Psoas muscle (tissue), 8 donors: Measurements from ENCODE around the gene XPNPEP1. TPM values are rescaled to one million over a fixed set of nuclear protein-coding genes. Genes with fewer than 3 reads are reported as not detected.
A peak's percentile ranks its signal among the peaks of the same experiment; 100 is the strongest.

Experiments
- ATAC-seq, 4 donors: fragments of 200-7000 bp; cut with Tn5 transposase; one replicate each; pipeline ENCODE4 v1.9.1; 2020; ENCODE audit warnings: moderate library complexity in 3 of 4, mild to moderate bottlenecking in 2 of 4
- DNase-seq, 2 donors: peaks; one replicate each; pipeline ENCODE4 v3.0.0-alpha.2; 2020
- H3K27ac ChIP-seq: fragments of 200-600 bp; one replicate; pipeline ENCODE4 v1.8.0; 2022
- H3K27me3 ChIP-seq, 3 donors: fragments of 200-600 bp in 1 of 3; one replicate each; pipeline versions ENCODE4 v1.6.1 to v1.8.0; 2013 to 2022; ENCODE audit warnings: low read length in 2 of 3, mild to moderate bottlenecking in 2 of 3, moderate library complexity in 1 of 3; ENCODE audit not compliant: insufficient read depth in 3 of 3
- H3K36me3 ChIP-seq, 2 donors: fragments of 200-600 bp in 1 of 2; one replicate each; pipeline versions ENCODE4 v1.6.1 to v1.8.0; 2013 to 2022; ENCODE audit warnings: low read depth in 1 of 2, mild to moderate bottlenecking in 1 of 2, moderate library complexity in 1 of 2; ENCODE audit not compliant: insufficient read depth in 1 of 2
- H3K4me1 ChIP-seq: fragments of 200-600 bp; one replicate; pipeline ENCODE4 v1.8.0; 2022
- H3K4me3 ChIP-seq: fragments of 200-600 bp; one replicate; pipeline ENCODE4 v1.8.0; 2022; ENCODE audit warnings: mild to moderate bottlenecking
- H3K9me3 ChIP-seq: fragments of 200-600 bp; one replicate; pipeline ENCODE4 v1.8.0; 2022
- WGBS, 3 donors: extraction: QIAGEN DNeasy Blood & Tissue Kit; methylation state at CpG; one replicate each; pipeline versions ENCODE4 v1.1.6 to v1.1.7; 2013; 5-methylcytosine and 5-hydroxymethylcytosine counted together
- intact Hi-C, 2 donors: fragments of 100-400 bp; cut with DNase I; formaldehyde crosslinking; loops; one replicate each; pipeline versions ENCODE4 v1.11.0 to v1.14.2; 2022
- polyA plus RNA-seq, 3 donors: library from polyadenylated mRNA; stranded (reverse); fragments of 200-250 nt; gene quantifications; one replicate each; pipeline ENCODE4 v1.2.3, GENCODE V29; 2013
- total RNA-seq, 4 donors: library from RNA; stranded (reverse); fragmentation: NEBNext Ultra II Directional in 2 of 4; extraction: Animal tissue kit (Norgen Biotek cat#: 25700) in 2 of 4; gene quantifications; one replicate each; pipeline versions ENCODE4 v1.2.1 to v1.2.4, GENCODE V29; 2021 to 2023
- TF ChIP-seq, protein P1 (sequence below): fragments of 200-600 bp; IDR thresholded peaks from one replicate; pipeline ENCODE4 v1.8.0; 2022; ENCODE audit warnings: antibody characterized with exemption
- donor health status: healthy with polysubstance abuse.
- donor health status: DM: no; HTN: no; CAD: no; lungs with moderate emphysema.
- donor health status: Bipolar disorder and iron deficiency.
- donor health status: healthy.
- donor health status: DM: yes; HTN: yes; CAD: no.
- donor health status: DM: no; HTN: no; CAD: no.
- donor health status: DM: no; HTN: no; CAD: no.
- donor health status: DM: yes; HTN: yes; CAD: no.

Gene XPNPEP1
- total and polyA plus RNA-seq, 7 donors, result 22.6 to 62.3 (median 37.3) TPM

DNA sequence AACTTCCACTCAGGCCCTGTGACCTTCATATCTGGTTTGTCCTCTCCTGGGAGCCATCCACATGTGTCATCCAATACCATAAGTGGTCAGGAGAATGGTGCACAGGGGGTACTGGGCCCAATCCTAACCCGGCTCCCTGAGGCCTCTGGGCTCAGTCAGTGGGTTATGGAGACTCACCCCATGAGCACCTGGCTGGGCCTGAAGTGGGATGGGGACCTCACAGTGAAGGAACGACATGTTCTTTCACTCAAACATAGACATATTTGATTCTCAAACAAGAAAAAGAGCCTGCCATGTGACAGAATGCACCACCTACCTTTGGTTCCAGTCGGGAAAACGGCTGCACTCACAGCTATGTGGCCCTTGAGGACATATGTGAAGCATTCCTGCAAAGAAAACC lies 51.8 kb downstream of the XPNPEP1 start:
- H3K4me1 ChIP-seq, result no peaks in the 10 kb centered on the region
- TF ChIP-seq, protein P1, sequence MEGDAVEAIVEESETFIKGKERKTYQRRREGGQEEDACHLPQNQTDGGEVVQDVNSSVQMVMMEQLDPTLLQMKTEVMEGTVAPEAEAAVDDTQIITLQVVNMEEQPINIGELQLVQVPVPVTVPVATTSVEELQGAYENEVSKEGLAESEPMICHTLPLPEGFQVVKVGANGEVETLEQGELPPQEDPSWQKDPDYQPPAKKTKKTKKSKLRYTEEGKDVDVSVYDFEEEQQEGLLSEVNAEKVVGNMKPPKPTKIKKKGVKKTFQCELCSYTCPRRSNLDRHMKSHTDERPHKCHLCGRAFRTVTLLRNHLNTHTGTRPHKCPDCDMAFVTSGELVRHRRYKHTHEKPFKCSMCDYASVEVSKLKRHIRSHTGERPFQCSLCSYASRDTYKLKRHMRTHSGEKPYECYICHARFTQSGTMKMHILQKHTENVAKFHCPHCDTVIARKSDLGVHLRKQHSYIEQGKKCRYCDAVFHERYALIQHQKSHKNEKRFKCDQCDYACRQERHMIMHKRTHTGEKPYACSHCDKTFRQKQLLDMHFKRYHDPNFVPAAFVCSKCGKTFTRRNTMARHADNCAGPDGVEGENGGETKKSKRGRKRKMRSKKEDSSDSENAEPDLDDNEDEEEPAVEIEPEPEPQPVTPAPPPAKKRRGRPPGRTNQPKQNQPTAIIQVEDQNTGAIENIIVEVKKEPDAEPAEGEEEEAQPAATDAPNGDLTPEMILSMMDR, result no peak
- ATAC-seq (peak in 1 of 4 donors; percentile 27), DNase-seq (no peak)
- WGBS, 3 donors, result 78 to 91% (median 85%) methylated on average over 4 of the region's 4 CpGs
- no peaks in the 10 kb centered on the region for H3K27me3 ChIP-seq
- H3K36me3 ChIP-seq, result peaks cover 18 to 99% of the 10 kb centered on the region in 2 donors
- H3K9me3 ChIP-seq, result no peaks in the 10 kb centered on the region
- H3K4me3 ChIP-seq, result no peak overlapping the region
- H3K27ac ChIP-seq, result no peak overlapping the region
- intact Hi-C loops, result no loop called here

- TF ChIP-seq, protein P1, result no peak
- peaks cover 28 to 93% of the 10 kb centered on the region in 2 donors for H3K36me3 ChIP-seq
- no peaks in the 10 kb centered on the region for H3K27me3 ChIP-seq
- WGBS, 3 donors, result 87 to 93% (median 88%) methylated on average over 4 of the region's 4 CpGs
- no peak for DNase-seq
- no peak overlapping the region for H3K27ac ChIP-seq
- intact Hi-C loops, result no loop called here
- no peaks in the 10 kb centered on the region for H3K4me1 ChIP-seq
- peaks cover 10% of the 10 kb centered on the region for H3K9me3 ChIP-seq
- no peak overlapping the region for H3K4me3 ChIP-seq
- no peak for ATAC-seq
Measured at GRCh38 chr10:109866995-109867635, 56.2 kb downstream of the XPNPEP1 start.

- Histone ChIP-seq H3K36me3 (peaks cover 28 to 86% of the 10 kb centered on the region in 2 donors), H3K4me3 (no peak overlapping the region), H3K4me1 (no peaks in the 10 kb centered on the region), H3K9me3 (peaks cover 10% of the 10 kb centered on the region), H3K27me3 (no peaks in the 10 kb centered on the region), H3K27ac (no peak overlapping the region)
- intact Hi-C loops, result no loop called here
- TF ChIP-seq, protein P1, result peak; percentile 9
- ATAC-seq (no peak), DNase-seq (no peak)
- WGBS, 3 donors, result 73 to 79% (median 74%) methylated on average over 8 of the region's 8 CpGs
Measured at GRCh38 chr10:109866168-109866994, 56.9 kb downstream of the XPNPEP1 start.

DNA sequence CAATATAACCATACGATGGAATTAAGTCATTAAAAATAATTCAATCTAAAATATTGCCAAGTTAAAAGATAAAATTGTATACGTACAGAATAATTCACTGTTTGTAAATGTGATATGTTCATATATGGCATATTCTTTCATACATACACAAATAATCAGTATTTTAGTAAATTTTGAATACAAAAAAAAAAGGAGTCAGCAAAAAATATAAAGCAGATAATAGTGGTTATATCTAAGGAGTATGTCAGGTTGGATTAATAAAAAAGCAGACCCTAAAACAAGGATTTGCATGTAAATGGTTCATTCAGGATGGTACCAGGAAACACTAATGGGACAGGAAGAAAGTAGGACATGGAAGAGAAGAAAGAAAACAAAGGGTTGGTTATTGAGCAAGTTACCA lies 59.5 kb downstream of the XPNPEP1 start:
- ATAC-seq, result no peak
- Histone ChIP-seq H3K27me3 (no peaks in the 10 kb centered on the region), H3K9me3 (peaks cover 10% of the 10 kb centered on the region), H3K27ac (no peak overlapping the region), H3K36me3 (peaks cover 23 to 66% of the 10 kb centered on the region in 2 donors), H3K4me1 (no peaks in the 10 kb centered on the region), H3K4me3 (no peak overlapping the region)
- intact Hi-C loops, result no loop called here
- WGBS, 3 donors, result 96 to 97% (median 97%) methylated on average over 2 of the region's 2 CpGs
- no peak for DNase-seq
- TF ChIP-seq, protein P1, result no peak
